ENCODE data around the gene FILIP1. TPM values are rescaled to one million over a fixed set of nuclear protein-coding genes. Genes with fewer than 3 reads are reported as not detected.

FILIP1 gene
- total RNA-seq, 1 donor from 2014 or later: 2.0 TPM

DNA sequence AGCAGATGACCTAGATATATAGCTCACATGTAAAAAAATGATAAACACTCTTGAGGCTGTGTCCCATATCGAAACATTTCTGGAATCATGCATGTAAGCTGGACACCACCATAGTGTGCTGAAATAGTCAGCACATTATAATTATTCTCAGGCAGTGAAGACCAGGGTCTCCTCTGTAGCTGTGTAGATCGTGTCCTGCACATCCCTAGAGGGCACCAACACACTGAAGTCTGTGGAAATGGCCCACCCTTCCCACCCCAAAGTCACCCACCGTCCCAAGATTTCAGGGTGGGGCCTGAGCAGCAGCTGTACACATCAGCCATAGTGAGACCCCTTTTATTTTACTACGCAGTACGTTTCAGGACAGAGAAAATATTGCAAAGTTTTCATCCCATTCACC lies 188.0 kb downstream of the FILIP1 start:
- Histone ChIP-seq H2AFZ (ENCODE audit: low read depth, low read length) (no peak overlapping the region), H3K4me1 (ENCODE audit: insufficient read depth, low read length) (no peaks in the 10 kb centered on the region), H3K79me2 (ENCODE audit: insufficient read depth, low read length) (no peaks in the 10 kb centered on the region), H3K4me2 (ENCODE audit: low read length) (no peak overlapping the region), H4K20me1 (ENCODE audit: insufficient read depth, low read length) (no peaks in the 10 kb centered on the region), H3K4me3 (ENCODE audit: insufficient read depth, low read depth, low read length) (no peak overlapping the region), H3K9me3 (ENCODE audit: insufficient read depth, low read depth, low read length) (no peaks in the 10 kb centered on the region), H3K27ac (ENCODE audit: low read depth, low read length) (no peak overlapping the region), H3K9ac (ENCODE audit: low read length) (no peak overlapping the region), H3K27me3 (ENCODE audit: insufficient read depth, low read length) (no peaks in the 10 kb centered on the region), H3K36me3 (ENCODE audit: insufficient read depth, low read length) (no peaks in the 10 kb centered on the region)
- H3K36me3 Mint-ChIP-seq (ENCODE audit: low read depth, unreplicated experiment): no peaks in the 10 kb centered on the region
- TF ChIP-seq CTCF (IDR thresholded peaks at IDR 0.05; ENCODE audit: insufficient read depth, low read depth, low read length) (no peak), EZH2 (IDR thresholded peaks at IDR 0.05; ENCODE audit: insufficient read depth, low read length) (no peak)
- no peak overlapping the region for H3K4me3 Mint-ChIP-seq (ENCODE audit: unreplicated experiment)
- DNase-seq (ENCODE audit: low read depth): no peak
- no peak overlapping the region for H3K27ac Mint-ChIP-seq (ENCODE audit: unreplicated experiment)
- H3K9me3 Mint-ChIP-seq (ENCODE audit: unreplicated experiment): no peaks in the 10 kb centered on the region
- FAIRE-seq: no peak
- no peaks in the 10 kb centered on the region for H3K27me3 Mint-ChIP-seq (ENCODE audit: low read depth, unreplicated experiment)
- H3K4me1 Mint-ChIP-seq (ENCODE audit: low read depth, unreplicated experiment): no peaks in the 10 kb centered on the region

DNA sequence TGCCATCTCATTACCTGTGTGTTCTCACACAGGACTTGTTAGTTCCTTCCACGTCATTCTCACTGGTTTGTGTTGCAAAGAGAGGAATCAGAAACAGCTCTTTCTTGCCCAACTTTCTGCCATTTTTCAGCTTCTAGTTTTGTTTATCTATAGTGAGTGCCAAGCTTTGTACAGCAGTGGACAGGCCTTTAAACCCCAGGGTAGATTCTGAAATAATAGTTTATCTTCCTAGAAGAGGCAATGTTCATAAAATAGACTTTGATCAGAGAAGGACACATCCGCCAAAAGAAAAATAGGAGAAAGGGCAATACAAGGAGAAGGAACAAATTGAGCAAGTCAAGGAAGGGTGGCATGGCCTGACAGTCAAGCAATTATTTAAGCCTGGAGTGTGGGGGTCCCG lies 191.3 kb downstream of the FILIP1 start:
- Histone ChIP-seq H3K79me2 (ENCODE audit: insufficient read depth, low read length) (no peaks in the 10 kb centered on the region), H3K27ac (ENCODE audit: low read depth, low read length) (no peak overlapping the region), H3K9ac (ENCODE audit: low read length) (no peak overlapping the region), H3K9me3 (ENCODE audit: insufficient read depth, low read depth, low read length) (no peaks in the 10 kb centered on the region), H3K36me3 (ENCODE audit: insufficient read depth, low read length) (no peaks in the 10 kb centered on the region), H3K4me1 (ENCODE audit: insufficient read depth, low read length) (no peaks in the 10 kb centered on the region), H3K27me3 (ENCODE audit: insufficient read depth, low read length) (peaks cover 3% of the 10 kb centered on the region), H3K4me3 (ENCODE audit: insufficient read depth, low read depth, low read length) (no peak overlapping the region), H4K20me1 (ENCODE audit: insufficient read depth, low read length) (no peaks in the 10 kb centered on the region), H3K4me2 (ENCODE audit: low read length) (no peak overlapping the region), H2AFZ (ENCODE audit: low read depth, low read length) (no peak overlapping the region)
- TF ChIP-seq EZH2 (IDR thresholded peaks at IDR 0.05; ENCODE audit: insufficient read depth, low read length) (no peak), CTCF (IDR thresholded peaks at IDR 0.05; ENCODE audit: insufficient read depth, low read depth, low read length) (no peak)
- DNase-seq (ENCODE audit: low read depth): no peak
- no peak overlapping the region for H3K4me3 Mint-ChIP-seq (ENCODE audit: unreplicated experiment)
- FAIRE-seq: no peak
- no peaks in the 10 kb centered on the region for H3K36me3 Mint-ChIP-seq (ENCODE audit: low read depth, unreplicated experiment)
- H3K27ac Mint-ChIP-seq (ENCODE audit: unreplicated experiment): no peak overlapping the region
- H3K27me3 Mint-ChIP-seq (ENCODE audit: low read depth, unreplicated experiment): no peaks in the 10 kb centered on the region
- H3K9me3 Mint-ChIP-seq (ENCODE audit: unreplicated experiment): no peaks in the 10 kb centered on the region
- H3K4me1 Mint-ChIP-seq (ENCODE audit: low read depth, unreplicated experiment): no peaks in the 10 kb centered on the region

- TF ChIP-seq EZH2 (IDR thresholded peaks at IDR 0.05; ENCODE audit: insufficient read depth, low read length) (no peak), CTCF (IDR thresholded peaks at IDR 0.05; ENCODE audit: insufficient read depth, low read depth, low read length) (no peak)
- Mint-ChIP-seq H3K4me1 (ENCODE audit: low read depth, unreplicated experiment) (no peaks in the 10 kb centered on the region), H3K27ac (ENCODE audit: unreplicated experiment) (no peak overlapping the region), H3K9me3 (ENCODE audit: unreplicated experiment) (no peaks in the 10 kb centered on the region), H3K27me3 (ENCODE audit: low read depth, unreplicated experiment) (no peaks in the 10 kb centered on the region), H3K36me3 (ENCODE audit: low read depth, unreplicated experiment) (no peaks in the 10 kb centered on the region), H3K4me3 (ENCODE audit: unreplicated experiment) (no peak overlapping the region)
- no peaks in the 10 kb centered on the region for H3K36me3 ChIP-seq (ENCODE audit: insufficient read depth, low read length)
- H3K4me3 ChIP-seq (ENCODE audit: insufficient read depth, low read depth, low read length): no peak overlapping the region
- H3K9ac ChIP-seq (ENCODE audit: low read length): no peak overlapping the region
- no peaks in the 10 kb centered on the region for H4K20me1 ChIP-seq (ENCODE audit: insufficient read depth, low read length)
- FAIRE-seq: no peak
- H3K27ac ChIP-seq (ENCODE audit: low read depth, low read length): no peak overlapping the region
- H3K27me3 ChIP-seq (ENCODE audit: insufficient read depth, low read length): peaks cover 3% of the 10 kb centered on the region
- DNase-seq (ENCODE audit: low read depth): no peak
- no peak overlapping the region for H2AFZ ChIP-seq (ENCODE audit: low read depth, low read length)
- H3K79me2 ChIP-seq (ENCODE audit: insufficient read depth, low read length): no peaks in the 10 kb centered on the region
- no peaks in the 10 kb centered on the region for H3K9me3 ChIP-seq (ENCODE audit: insufficient read depth, low read depth, low read length)
- H3K4me2 ChIP-seq (ENCODE audit: low read length): no peak overlapping the region
- no peaks in the 10 kb centered on the region for H3K4me1 ChIP-seq (ENCODE audit: insufficient read depth, low read length)
These were observed 192.1 kb downstream of the FILIP1 start for GRCh38 chr6:75301537-75301936.
